KMS-11 (cell line): Measurements from ENCODE around the gene TIMP3.

Experiments
- H2AFZ ChIP-seq: fragments of 200-600 bp; sonication (generic); 2 replicates; pipeline ENCODE4 v1.6.1; 2016; ENCODE audit warnings: antibody characterized with exemption, mixed run types, low read depth
- H3K27ac ChIP-seq: fragments of 200-600 bp; sonication (generic); 2 replicates; pipeline ENCODE4 v1.6.1; 2016; ENCODE audit warnings: mild to moderate bottlenecking, mixed run types
- H3K27me3 ChIP-seq: fragments of 200-600 bp; sonication (generic); 2 replicates; pipeline ENCODE4 v1.6.1; 2017; ENCODE audit warnings: mild to moderate bottlenecking, low read depth, mixed run types, moderate library complexity; ENCODE audit not compliant: insufficient read depth
- H3K36me3 ChIP-seq: fragments of 200-600 bp; sonication (generic); 2 replicates; pipeline ENCODE4 v1.6.1; 2017; ENCODE audit warnings: mild to moderate bottlenecking, mixed run types; ENCODE audit not compliant: insufficient read depth
- H3K4me1 ChIP-seq: fragments of 200-600 bp; sonication (generic); 2 replicates; pipeline ENCODE4 v1.6.1; 2016; ENCODE audit warnings: mild to moderate bottlenecking, low read depth, mixed run types; ENCODE audit not compliant: poor library complexity, severe bottlenecking
- H3K4me2 ChIP-seq: fragments of 200-600 bp; sonication (generic); 2 replicates; pipeline ENCODE4 v1.7.0; 2016; ENCODE audit warnings: mild to moderate bottlenecking, mixed run types
- H3K4me3 ChIP-seq: fragments of 200-600 bp; sonication (generic); IDR thresholded peaks from 2 replicates; pipeline ENCODE4 v1.6.1; 2017; ENCODE audit warnings: low read depth, low read length, mixed read lengths; ENCODE audit not compliant: insufficient read depth
- H3K79me2 ChIP-seq: fragments of 200-600 bp; sonication (generic); 2 replicates; pipeline ENCODE4 v1.6.1; 2016; ENCODE audit warnings: low read depth, mixed run types; ENCODE audit not compliant: insufficient read depth
- H3K9ac ChIP-seq: fragments of 200-600 bp; sonication (generic); 2 replicates; pipeline ENCODE4 v1.6.1; 2016; ENCODE audit warnings: mild to moderate bottlenecking, mixed run types
- H4K20me1 ChIP-seq: fragments of 200-600 bp; sonication (generic); 2 replicates; pipeline ENCODE4 v1.6.1; 2016; ENCODE audit warnings: mild to moderate bottlenecking, mixed run types; ENCODE audit not compliant: insufficient read depth
- CTCF ChIP-seq: fragments of 200-600 bp; sonication (generic); conservative IDR thresholded peaks from 2 replicates; pipeline ENCODE4 v1.6.1; 2017; ENCODE audit warnings: low read depth, mild to moderate bottlenecking, antibody characterized with exemption, low read length, moderate library complexity, mixed read lengths

The TIMP3 gene

DNA sequence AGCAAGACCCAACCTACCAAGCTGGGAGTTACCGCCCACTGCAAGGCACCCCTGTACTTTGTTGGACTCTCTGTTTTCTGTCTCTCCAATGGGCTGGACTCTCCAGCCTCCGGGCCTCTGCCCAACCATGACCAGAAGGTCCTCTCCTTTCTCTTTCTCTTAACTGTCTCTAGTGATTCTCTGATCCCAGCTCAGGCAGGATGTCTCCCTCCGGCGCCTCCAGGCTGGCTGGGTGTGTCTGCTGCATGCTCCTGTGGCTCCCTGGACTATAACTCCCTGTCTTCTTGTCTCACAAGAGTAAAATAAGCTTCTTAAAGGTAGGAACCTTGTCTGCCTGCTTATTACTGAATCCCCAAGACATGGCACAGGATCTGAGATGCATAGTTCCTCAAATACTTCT is 36.3 kb downstream of the TIMP3 start:
- H3K79me2 ChIP-seq = no peaks in the 10 kb centered on the region
- no peak overlapping the region for H3K4me3 ChIP-seq
- H3K4me2 ChIP-seq = no peak overlapping the region
- H2AFZ ChIP-seq = no peak overlapping the region
- no peaks in the 10 kb centered on the region for H4K20me1 ChIP-seq
- TF ChIP-seq CTCF = no peak
- no peak overlapping the region for H3K9ac ChIP-seq
- H3K27ac ChIP-seq = no peak overlapping the region
- H3K27me3 ChIP-seq = no peaks in the 10 kb centered on the region
- H3K36me3 ChIP-seq = no peaks in the 10 kb centered on the region
- no peaks in the 10 kb centered on the region for H3K4me1 ChIP-seq

DNA sequence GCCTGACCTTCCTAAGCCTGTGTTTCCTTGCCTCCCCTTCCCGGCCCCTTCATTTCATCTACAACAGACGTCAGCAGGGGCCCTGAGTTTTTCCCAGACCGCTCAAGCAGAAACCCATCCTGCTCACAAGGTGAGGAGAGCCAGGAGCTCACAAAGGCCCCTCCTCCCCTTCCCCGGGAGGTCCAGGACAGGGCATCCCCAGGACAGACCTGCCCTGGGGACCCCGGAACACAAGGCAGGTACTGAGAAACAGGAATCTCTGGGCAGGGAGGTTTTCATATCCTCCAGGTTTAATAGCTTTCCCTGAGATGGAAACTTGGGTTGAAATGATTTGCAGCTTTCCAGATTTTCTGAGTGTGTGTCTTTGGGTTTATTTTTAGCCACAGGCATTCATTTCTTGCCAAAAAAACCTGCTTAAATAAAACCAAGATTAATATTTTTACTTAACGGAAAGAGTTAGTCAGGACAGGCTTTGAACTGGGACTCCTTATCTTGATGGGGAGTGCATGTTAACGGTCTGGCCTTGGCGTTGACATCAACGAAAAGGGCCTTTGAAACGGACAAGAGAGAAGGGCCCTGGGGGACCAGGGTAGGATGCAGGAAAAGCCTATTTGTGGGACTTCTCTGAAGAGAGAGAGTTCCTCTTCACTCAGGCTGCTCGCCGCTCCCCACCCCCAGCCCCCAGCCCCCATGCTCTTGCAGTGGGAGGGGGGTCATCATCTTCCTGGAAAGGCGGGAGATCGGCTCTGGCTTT is 38.5 kb downstream of the TIMP3 start:
- no peak overlapping the region for H3K4me2 ChIP-seq
- no peaks in the 10 kb centered on the region for H3K79me2 ChIP-seq
- H3K4me1 ChIP-seq = no peaks in the 10 kb centered on the region
- H3K36me3 ChIP-seq = no peaks in the 10 kb centered on the region
- H3K9ac ChIP-seq = no peak overlapping the region
- no peak for TF ChIP-seq CTCF
- H3K4me3 ChIP-seq = no peak overlapping the region
- H3K27ac ChIP-seq = no peak overlapping the region
- H4K20me1 ChIP-seq = no peaks in the 10 kb centered on the region
- no peaks in the 10 kb centered on the region for H3K27me3 ChIP-seq
- no peak overlapping the region for H2AFZ ChIP-seq

- no peaks in the 10 kb centered on the region for H4K20me1 ChIP-seq
- no peaks in the 10 kb centered on the region for H3K27me3 ChIP-seq
- H3K4me2 ChIP-seq = no peak overlapping the region
- TF ChIP-seq CTCF = no peak
- H2AFZ ChIP-seq = no peak overlapping the region
- no peaks in the 10 kb centered on the region for H3K36me3 ChIP-seq
- H3K9ac ChIP-seq = no peak overlapping the region
- H3K27ac ChIP-seq = no peak overlapping the region
- no peaks in the 10 kb centered on the region for H3K79me2 ChIP-seq
- H3K4me3 ChIP-seq = no peak overlapping the region
- H3K4me1 ChIP-seq = no peaks in the 10 kb centered on the region
These were observed 39.7 kb downstream of the TIMP3 start for GRCh38 chr22:32841175-32841574.

- H3K27ac ChIP-seq = no peak overlapping the region
- H2AFZ ChIP-seq = no peak overlapping the region
- H3K4me2 ChIP-seq = no peak overlapping the region
- H3K79me2 ChIP-seq = no peaks in the 10 kb centered on the region
- no peak for TF ChIP-seq CTCF
- no peaks in the 10 kb centered on the region for H3K36me3 ChIP-seq
- no peaks in the 10 kb centered on the region for H4K20me1 ChIP-seq
- no peaks in the 10 kb centered on the region for H3K4me1 ChIP-seq
- no peak overlapping the region for H3K4me3 ChIP-seq
- no peaks in the 10 kb centered on the region for H3K27me3 ChIP-seq
- H3K9ac ChIP-seq = no peak overlapping the region
These were observed 41.0 kb downstream of the TIMP3 start for GRCh38 chr22:32842486-32842885.
